ENCODE measurements around the gene ZNF217.
"Not testable (repeated sequence)": the region's sequence is repeated elsewhere in the genome, so short reads cannot be mapped to it uniquely, and the experiment has no call there.

ZNF217 gene

GRCh38 chr20:53597521-53598120 is 4.0 kb upstream of the ZNF217 start:
- DNase-seq (ENCODE audit: low spot score), result no peak

GRCh38 chr20:53597030-53597482 is 3.4 kb upstream of the ZNF217 start:
- DNase-seq (ENCODE audit: low spot score), result no peak

- not testable (repeated sequence) for DNase-seq (ENCODE audit: low spot score)
These were observed 2.8 kb upstream of the ZNF217 start for GRCh38 chr20:53596189-53597001.

GRCh38 chr20:53595742-53596141 is 2.1 kb upstream of the ZNF217 start:
- not testable (repeated sequence) for DNase-seq (ENCODE audit: low spot score)

GRCh38 chr20:53595018-53595378 is 1.4 kb upstream of the ZNF217 start:
- DNase-seq (ENCODE audit: low spot score), result no peak

- DNase-seq (ENCODE audit: low spot score), result peak; percentile 87
These were observed 704 bp upstream of the ZNF217 start for GRCh38 chr20:53594068-53595017.

- DNase-seq (ENCODE audit: low spot score), result no peak
These were observed 610 bp downstream of the ZNF217 start for GRCh38 chr20:53592992-53593465.

- DNase-seq (ENCODE audit: low spot score), result peak; percentile 33
These were observed 1.1 kb downstream of the ZNF217 start for GRCh38 chr20:53592454-53592991.

GRCh38 chr20:53591941-53592441 is 1.6 kb downstream of the ZNF217 start:
- DNase-seq (ENCODE audit: low spot score), result not testable (repeated sequence)

- not testable (repeated sequence) for DNase-seq (ENCODE audit: low spot score)
These were observed 2.4 kb downstream of the ZNF217 start for GRCh38 chr20:53591206-53591741.

GRCh38 chr20:53590608-53591007 is 3.0 kb downstream of the ZNF217 start:
- DNase-seq (ENCODE audit: low spot score), result not testable (repeated sequence)

GRCh38 chr20:53590122-53590521 is 3.5 kb downstream of the ZNF217 start:
- DNase-seq (ENCODE audit: low spot score), result not testable (repeated sequence)

GRCh38 chr20:53589321-53590065 is 4.1 kb downstream of the ZNF217 start:
- not testable (repeated sequence) for DNase-seq (ENCODE audit: low spot score)

- DNase-seq (ENCODE audit: low spot score), result not testable (repeated sequence)
These were observed 6.4 kb downstream of the ZNF217 start for GRCh38 chr20:53587157-53587703.

GRCh38 chr20:53586640-53587039 is 7.0 kb downstream of the ZNF217 start:
- no peak for DNase-seq (ENCODE audit: low spot score)

GRCh38 chr20:53585910-53586309 is 7.7 kb downstream of the ZNF217 start:
- DNase-seq (ENCODE audit: low spot score), result not testable (repeated sequence)

- DNase-seq (ENCODE audit: low spot score), result not testable (repeated sequence)
These were observed 8.6 kb downstream of the ZNF217 start for GRCh38 chr20:53585004-53585569.

- DNase-seq (ENCODE audit: low spot score), result not testable (repeated sequence)
These were observed 9.1 kb downstream of the ZNF217 start for GRCh38 chr20:53584550-53584913.

GRCh38 chr20:53583660-53584549 is 9.7 kb downstream of the ZNF217 start:
- not testable (repeated sequence) for DNase-seq (ENCODE audit: low spot score)

All from germinal center (tissue), 1 donor.